Osteocyte (in vitro differentiated cells): ENCODE results near the gene MLLT3. TPM values are rescaled to one million over a fixed set of nuclear protein-coding genes. Genes with fewer than 3 reads are reported as not detected.

Source experiments
- DNase-seq: peaks from one replicate; pipeline ENCODE4 v3.0.0; 2021; ENCODE audit warnings: mixed read lengths; ENCODE audit not compliant: unreplicated experiment; ENCODE audit errors: extremely low spot score
- H3K27ac Mint-ChIP-seq: one replicate; pipeline ENCODE4 v1.8.0; 2021; ENCODE audit warnings: mild to moderate bottlenecking, mixed read lengths; ENCODE audit not compliant: unreplicated experiment
- H3K27me3 Mint-ChIP-seq: one replicate; pipeline ENCODE4 v1.8.0; 2021; ENCODE audit warnings: mixed read lengths; ENCODE audit not compliant: unreplicated experiment
- H3K36me3 Mint-ChIP-seq: one replicate; pipeline ENCODE4 v1.8.0; 2021; ENCODE audit warnings: mixed read lengths; ENCODE audit not compliant: unreplicated experiment
- H3K4me1 Mint-ChIP-seq: one replicate; pipeline ENCODE4 v1.8.0; 2021; ENCODE audit warnings: mixed read lengths; ENCODE audit not compliant: unreplicated experiment
- H3K4me3 Mint-ChIP-seq: one replicate; pipeline ENCODE4 v1.8.0; 2021; ENCODE audit warnings: mild to moderate bottlenecking, moderate library complexity, mixed read lengths; ENCODE audit not compliant: unreplicated experiment
- H3K9me3 Mint-ChIP-seq: one replicate; pipeline ENCODE4 v1.8.0; 2021; ENCODE audit warnings: mixed read lengths; ENCODE audit not compliant: unreplicated experiment
- total RNA-seq: library from RNA; stranded (reverse); gene quantifications from 2 replicates; pipeline ENCODE4 v1.2.1, GENCODE V29; 2021
- TF ChIP-seq, protein P1 (sequence below): fragments of 200-600 bp; sonication (generic); IDR thresholded peaks from 2 replicates; pipeline ENCODE4 v1.5.0; 2021; ENCODE audit warnings: antibody characterized with exemption, mild to moderate bottlenecking, moderate library complexity

MLLT3 gene
- total RNA-seq, 1 donor from 2014 or later = 19.5 TPM

DNA sequence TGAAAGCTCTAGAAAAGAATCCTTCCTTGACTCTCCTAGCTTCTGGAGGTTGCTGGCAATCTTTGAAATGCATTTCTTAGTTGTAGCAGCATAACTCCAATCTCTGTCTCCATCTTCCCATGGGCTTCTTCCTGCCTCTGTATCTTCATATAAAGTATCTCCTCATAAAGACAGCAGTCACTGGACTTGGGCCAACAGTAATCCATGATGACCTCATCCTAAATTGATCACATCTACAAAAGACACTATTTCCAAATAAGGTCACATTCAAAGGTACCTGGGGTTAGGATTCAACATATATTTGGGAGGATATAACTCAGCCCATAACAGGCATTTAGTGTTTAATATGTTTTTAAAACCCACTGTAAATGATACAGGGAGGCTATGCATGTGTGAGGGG, 123.3 kb downstream of the MLLT3 start:
- TF ChIP-seq, protein P1, sequence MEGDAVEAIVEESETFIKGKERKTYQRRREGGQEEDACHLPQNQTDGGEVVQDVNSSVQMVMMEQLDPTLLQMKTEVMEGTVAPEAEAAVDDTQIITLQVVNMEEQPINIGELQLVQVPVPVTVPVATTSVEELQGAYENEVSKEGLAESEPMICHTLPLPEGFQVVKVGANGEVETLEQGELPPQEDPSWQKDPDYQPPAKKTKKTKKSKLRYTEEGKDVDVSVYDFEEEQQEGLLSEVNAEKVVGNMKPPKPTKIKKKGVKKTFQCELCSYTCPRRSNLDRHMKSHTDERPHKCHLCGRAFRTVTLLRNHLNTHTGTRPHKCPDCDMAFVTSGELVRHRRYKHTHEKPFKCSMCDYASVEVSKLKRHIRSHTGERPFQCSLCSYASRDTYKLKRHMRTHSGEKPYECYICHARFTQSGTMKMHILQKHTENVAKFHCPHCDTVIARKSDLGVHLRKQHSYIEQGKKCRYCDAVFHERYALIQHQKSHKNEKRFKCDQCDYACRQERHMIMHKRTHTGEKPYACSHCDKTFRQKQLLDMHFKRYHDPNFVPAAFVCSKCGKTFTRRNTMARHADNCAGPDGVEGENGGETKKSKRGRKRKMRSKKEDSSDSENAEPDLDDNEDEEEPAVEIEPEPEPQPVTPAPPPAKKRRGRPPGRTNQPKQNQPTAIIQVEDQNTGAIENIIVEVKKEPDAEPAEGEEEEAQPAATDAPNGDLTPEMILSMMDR = no peak
- Mint-ChIP-seq H3K4me3 (no peak overlapping the region), H3K4me1 (peaks cover 7% of the 10 kb centered on the region), H3K27ac (no peak overlapping the region), H3K27me3 (no peaks in the 10 kb centered on the region), H3K36me3 (peaks cover 4% of the 10 kb centered on the region), H3K9me3 (peaks cover 10% of the 10 kb centered on the region)
- no peak for DNase-seq

DNA sequence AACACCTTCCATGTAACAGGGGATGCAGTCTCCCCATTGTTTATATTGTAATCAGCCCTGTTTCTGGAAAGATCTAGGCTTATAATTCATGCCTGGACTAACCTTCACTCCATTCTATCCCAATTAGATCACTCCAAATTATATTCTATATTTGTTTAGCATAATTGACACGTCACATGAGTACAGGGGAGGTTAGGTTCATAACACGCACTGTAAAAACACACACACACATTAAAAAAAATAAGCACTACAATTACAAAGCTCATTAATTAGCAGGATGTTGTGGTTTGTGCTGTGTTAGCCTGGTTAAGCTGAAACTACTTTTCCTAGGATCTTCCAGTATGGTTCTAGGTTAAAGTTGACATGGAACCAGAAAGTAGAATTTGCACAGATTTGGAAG, 126.0 kb downstream of the MLLT3 start:
- Mint-ChIP-seq H3K9me3 (peaks cover 4% of the 10 kb centered on the region), H3K4me1 (peaks cover 7% of the 10 kb centered on the region), H3K36me3 (peaks cover 3% of the 10 kb centered on the region), H3K4me3 (no peak overlapping the region), H3K27ac (no peak overlapping the region), H3K27me3 (no peaks in the 10 kb centered on the region)
- TF ChIP-seq, protein P1 = no peak
- no peak for DNase-seq

DNA sequence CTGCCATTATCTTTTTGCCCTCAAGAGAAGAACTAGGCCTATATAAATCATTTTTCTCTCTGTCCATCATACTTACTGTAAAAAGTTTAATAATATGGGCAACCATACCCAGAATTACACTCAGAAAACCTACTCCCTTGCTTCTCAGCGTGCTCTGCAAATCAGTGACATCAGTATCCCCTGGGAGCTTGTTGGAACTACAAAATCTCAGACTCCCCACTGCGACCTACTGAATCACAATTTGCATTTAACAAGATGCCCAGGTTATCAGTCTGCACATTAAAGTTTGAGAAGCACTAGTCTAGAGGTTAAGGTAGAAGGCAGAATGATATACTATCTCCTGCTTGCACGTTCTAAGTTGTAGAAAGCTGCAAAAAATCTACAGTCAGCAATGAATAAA, 127.2 kb downstream of the MLLT3 start:
- TF ChIP-seq, protein P1 = no peak
- H3K36me3 Mint-ChIP-seq = peaks cover 3% of the 10 kb centered on the region
- H3K27me3 Mint-ChIP-seq = no peaks in the 10 kb centered on the region
- peaks cover 4% of the 10 kb centered on the region for H3K9me3 Mint-ChIP-seq
- H3K4me1 Mint-ChIP-seq = peaks cover 8% of the 10 kb centered on the region
- no peak overlapping the region for H3K4me3 Mint-ChIP-seq
- no peak for DNase-seq
- no peak overlapping the region for H3K27ac Mint-ChIP-seq

DNA sequence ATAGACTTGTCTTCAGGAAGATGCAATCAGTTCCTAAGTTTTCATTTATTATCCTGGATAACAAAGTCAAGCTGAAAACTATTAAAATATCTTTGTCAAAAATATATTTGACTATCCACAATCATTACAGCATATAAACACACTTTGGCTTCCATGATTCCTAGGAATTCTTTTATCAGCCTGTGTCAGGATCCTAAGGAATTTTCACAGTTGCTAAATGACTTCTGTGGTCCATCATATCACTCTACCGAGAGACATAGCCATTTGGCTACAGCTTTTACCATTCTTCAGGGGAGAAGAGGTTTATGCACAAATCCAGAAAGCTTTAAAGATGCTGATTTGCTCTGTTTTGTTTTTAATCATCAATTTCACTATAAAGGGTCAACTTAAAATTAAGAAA, 128.3 kb downstream of the MLLT3 start:
- Mint-ChIP-seq H3K9me3 (peaks cover 4% of the 10 kb centered on the region), H3K27ac (no peak overlapping the region), H3K36me3 (peaks cover 3% of the 10 kb centered on the region), H3K27me3 (no peaks in the 10 kb centered on the region), H3K4me3 (no peak overlapping the region), H3K4me1 (peaks cover 8% of the 10 kb centered on the region)
- no peak for DNase-seq
- TF ChIP-seq, protein P1 = no peak

DNA sequence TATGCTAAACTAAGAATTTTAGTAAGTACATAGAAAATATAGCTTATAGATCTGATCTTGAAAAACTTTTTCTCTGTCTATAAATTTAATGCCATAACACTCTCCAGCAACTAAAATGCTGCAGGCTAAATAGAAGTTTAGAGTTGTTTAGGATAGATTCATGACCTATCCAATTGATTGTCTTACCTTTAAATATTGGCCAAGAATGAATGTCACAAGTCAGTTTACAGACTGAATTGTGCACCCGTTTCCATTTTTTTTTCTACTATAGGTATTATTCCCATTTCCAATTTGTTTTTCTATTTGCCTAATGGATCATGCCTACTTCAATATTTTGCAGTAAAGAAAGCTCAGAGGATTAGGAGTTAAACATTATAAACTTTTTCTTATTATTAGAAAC, 129.5 kb downstream of the MLLT3 start:
- DNase-seq = no peak
- Mint-ChIP-seq H3K36me3 (no peaks in the 10 kb centered on the region), H3K4me3 (no peak overlapping the region), H3K27me3 (no peaks in the 10 kb centered on the region), H3K9me3 (no peaks in the 10 kb centered on the region), H3K4me1 (peaks cover 6% of the 10 kb centered on the region), H3K27ac (no peak overlapping the region)
- TF ChIP-seq, protein P1 = no peak
